DMS 273 (cell line): Measurements from ENCODE around the gene PPP4R3B.

Source experiments
- DNase-seq: peaks from one replicate; lab custom pipeline; 2025; ENCODE audit not compliant: unreplicated experiment; lab: John Stamatoyannopoulos, UW

Gene PPP4R3B

GRCh38 chr2:55519938-55520885, 97.2 kb downstream of the PPP4R3B start:
- DNase-seq, result peak; percentile 75

- peak; percentile 54 for DNase-seq
Observed at GRCh38 chr2:55518841-55519165, 98.6 kb downstream of the PPP4R3B start.

DNA sequence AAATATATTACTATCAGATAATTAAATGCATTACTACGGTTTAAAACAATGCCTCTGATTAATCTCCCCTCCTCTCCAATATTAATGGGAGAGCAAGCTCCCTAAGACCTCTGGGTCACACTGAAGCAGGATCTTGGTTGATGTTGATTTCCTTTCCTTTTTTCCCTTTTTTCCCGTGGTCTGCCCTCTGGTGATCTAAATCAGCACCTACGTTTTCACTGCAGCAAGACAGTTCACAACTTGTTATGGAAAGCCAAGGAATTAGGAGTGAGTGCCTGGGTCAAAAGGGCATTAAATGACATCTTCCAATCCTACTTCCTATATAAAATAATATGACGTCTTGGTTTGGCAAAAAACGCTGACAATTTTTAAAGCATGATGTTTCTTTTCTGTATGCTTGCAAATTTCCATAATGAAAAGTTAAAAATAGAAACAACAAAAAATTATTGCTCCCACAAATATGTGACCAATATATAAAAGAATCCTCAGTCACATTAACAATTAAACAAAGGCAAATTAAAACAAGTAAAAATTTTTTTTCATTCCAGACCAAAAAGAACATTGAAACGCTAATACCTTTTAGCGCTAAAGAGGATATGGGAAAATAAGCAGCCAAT, 105.8 kb downstream of the PPP4R3B start:
- DNase-seq, result peak; percentile 82

DNA sequence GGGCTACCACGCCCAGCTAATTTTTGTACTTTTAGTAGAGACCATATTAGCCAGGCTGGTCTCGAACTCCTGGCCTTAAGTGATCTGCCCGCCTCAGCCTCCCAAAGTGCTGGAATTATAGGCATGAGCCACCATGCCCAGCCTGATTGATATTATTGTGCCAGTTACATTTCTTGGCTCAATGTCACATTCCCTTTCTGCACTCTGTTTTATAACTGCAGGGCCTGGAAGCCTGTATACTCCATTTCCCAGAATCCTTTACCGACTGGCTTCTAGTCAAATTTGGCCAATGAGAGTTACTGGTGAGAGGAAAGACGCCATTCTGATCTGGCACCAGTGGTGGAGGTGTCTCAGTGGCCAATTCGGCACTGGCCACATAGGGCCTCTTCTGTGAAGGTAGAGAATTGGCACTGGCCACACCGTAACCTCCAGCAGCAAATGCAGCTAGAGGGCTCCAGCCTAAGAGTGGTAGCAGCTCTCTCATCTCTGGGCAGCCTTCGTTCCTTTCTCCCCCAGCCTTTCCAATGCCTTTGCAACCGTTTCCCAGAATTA, 114.8 kb downstream of the PPP4R3B start:
- no peak for DNase-seq

DNA sequence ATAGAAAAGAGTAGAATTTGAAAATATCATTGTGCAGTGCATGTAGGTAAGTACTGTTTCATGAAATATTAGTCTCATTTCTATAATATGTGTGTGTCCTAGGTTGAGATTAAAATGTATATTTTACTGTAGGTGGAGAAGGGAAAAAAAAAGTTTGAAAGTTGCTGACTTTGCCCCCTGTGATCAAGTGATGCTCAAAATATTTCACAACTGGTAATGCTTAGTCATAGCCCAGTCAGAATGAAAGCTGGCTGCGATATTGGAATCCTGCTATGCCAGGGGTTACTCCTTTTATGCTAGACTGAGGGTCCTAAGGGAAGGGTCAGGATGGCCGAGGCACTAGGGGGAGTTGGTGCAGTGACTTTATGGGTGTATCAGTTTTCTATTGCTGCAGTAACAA, 117.4 kb downstream of the PPP4R3B start:
- no peak for DNase-seq

DNA sequence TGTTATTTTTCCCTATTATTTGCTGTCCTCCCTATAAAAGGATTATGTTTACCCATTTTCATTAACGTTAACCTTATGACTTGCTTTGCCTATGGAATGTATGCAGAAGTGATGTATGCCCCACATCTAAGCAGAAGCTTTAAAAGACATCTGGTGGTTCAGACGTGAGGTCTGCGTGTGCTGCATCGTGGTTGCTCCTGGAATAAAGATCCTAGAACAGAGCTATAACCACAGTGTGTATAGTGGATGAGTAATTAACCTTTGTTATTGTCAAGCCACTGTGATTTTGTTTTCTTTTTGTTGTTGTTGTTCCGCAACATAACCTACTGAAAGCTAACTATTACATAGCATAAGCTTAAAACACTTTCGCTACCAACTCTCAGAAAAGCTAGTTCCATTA, 118.8 kb downstream of the PPP4R3B start:
- no peak for DNase-seq
